GM23338 (cell line): ENCODE data around the gene ABO. TPM values are rescaled to one million over a fixed set of nuclear protein-coding genes. Genes with fewer than 3 reads are reported as not detected.

ENCODE experiments used
- ATAC-seq: fragments of 200-7000 bp; cut with Tn5 transposase; 3 replicates; pipeline ENCODE4 v1.9.1; 2020
- DNase-seq: peaks from one replicate; pipeline ENCODE4 v3.0.0-alpha.2; 2015; ENCODE audit warnings: low spot score
- H2AFZ ChIP-seq: fragments of 200-600 bp; sonication (generic); 2 replicates; pipeline ENCODE4 v1.8.0; 2016; ENCODE audit warnings: antibody characterized with exemption, mild to moderate bottlenecking, moderate library complexity
- H3F3A ChIP-seq: fragments of 200-600 bp; sonication (generic); replicated peaks from 2 replicates; pipeline ENCODE4 v1.8.0; 2017; ENCODE audit warnings: antibody characterized with exemption, mixed run types, low read depth
- H3K27ac ChIP-seq: fragments of 200-600 bp; sonication (generic); 2 replicates; pipeline ENCODE4 v1.6.1; 2016; ENCODE audit warnings: low read depth
- H3K27me3 ChIP-seq: fragments of 200-600 bp; sonication (generic); 2 replicates; pipeline ENCODE4 v1.8.0; 2016; ENCODE audit warnings: mild to moderate bottlenecking, mixed run types, moderate library complexity; ENCODE audit not compliant: insufficient read depth
- H3K36me3 ChIP-seq: fragments of 200-600 bp; sonication (generic); 2 replicates; pipeline ENCODE4 v1.8.0; 2016; ENCODE audit warnings: mild to moderate bottlenecking; ENCODE audit not compliant: insufficient read depth
- H3K4me1 ChIP-seq: fragments of 200-600 bp; sonication (generic); 2 replicates; pipeline ENCODE4 v1.8.0; 2016; ENCODE audit warnings: mild to moderate bottlenecking, moderate library complexity; ENCODE audit not compliant: insufficient read depth
- H3K4me2 ChIP-seq: fragments of 200-600 bp; sonication (generic); 2 replicates; pipeline ENCODE4 v1.7.1; 2017; ENCODE audit warnings: mixed run types
- H3K4me3 ChIP-seq: fragments of 200-600 bp; sonication (generic); 2 replicates; pipeline ENCODE4 v1.6.1; 2016; ENCODE audit warnings: mixed run types
- H3K79me2 ChIP-seq: fragments of 200-600 bp; sonication (generic); replicated peaks from 2 replicates; pipeline ENCODE4 v1.8.0; 2017; ENCODE audit warnings: mild to moderate bottlenecking; ENCODE audit not compliant: insufficient read depth
- H3K9me2 ChIP-seq: fragments of 200-600 bp; sonication (generic); 2 replicates; pipeline ENCODE4 v1.8.0; 2017; ENCODE audit not compliant: insufficient read depth
- H4K20me1 ChIP-seq: fragments of 200-600 bp; sonication (generic); replicated peaks from 2 replicates; pipeline ENCODE4 v1.8.0; 2017; ENCODE audit warnings: mild to moderate bottlenecking; ENCODE audit not compliant: insufficient read depth
- H3K27ac Mint-ChIP-seq: 2 replicates; pipeline ENCODE4 v1.8.0; 2020; ENCODE audit warnings: inconsistent platforms, mild to moderate bottlenecking, moderate library complexity, mixed read lengths
- H3K27me3 Mint-ChIP-seq: 3 replicates; pipeline ENCODE4 v1.8.0; 2022; ENCODE audit warnings: low read depth, mild to moderate bottlenecking, moderate library complexity, mixed read lengths, inconsistent platforms; ENCODE audit not compliant: insufficient read depth, poor library complexity
- H3K36me3 Mint-ChIP-seq: 3 replicates; pipeline ENCODE4 v1.8.0; 2021; ENCODE audit warnings: low read depth, mild to moderate bottlenecking, inconsistent platforms, moderate library complexity, mixed read lengths
- H3K4me1 Mint-ChIP-seq: 3 replicates; pipeline ENCODE4 v1.8.0; 2020; ENCODE audit warnings: mild to moderate bottlenecking, inconsistent platforms, mixed read lengths
- H3K4me3 Mint-ChIP-seq: 3 replicates; pipeline ENCODE4 v1.8.0; 2021; ENCODE audit warnings: moderate library complexity, mild to moderate bottlenecking, inconsistent platforms, mixed read lengths
- H3K9me3 Mint-ChIP-seq: 3 replicates; pipeline ENCODE4 v1.8.0; 2020; ENCODE audit warnings: moderate library complexity, mild to moderate bottlenecking, inconsistent platforms, mixed read lengths
- CREB1 ChIP-seq: fragments of 250-450 bp; sonication (Bioruptor Pico); IDR thresholded peaks from 2 replicates; pipeline ENCODE4 v1.5.0; 2020; ENCODE audit warnings: low read depth, mild to moderate bottlenecking, moderate library complexity
- CTCF ChIP-seq, 2 experiments: fragments of 200-600 bp in 1 of 2; sonication (generic) in 1 of 2; conservative IDR thresholded peaks; 2 replicates each; pipeline versions ENCODE4 v1.5.1 to v1.6.1; 2016 to 2017; ENCODE audit warnings: antibody characterized with exemption in 2 of 2, low read depth in 2 of 2, mild to moderate bottlenecking in 2 of 2, moderate library complexity in 1 of 2
- ETS1 ChIP-seq: IDR thresholded peaks from 2 replicates; pipeline ENCODE4 v1.6.1; 2016; ENCODE audit warnings: antibody characterized with exemption
- EZH2 ChIP-seq: fragments of 200-600 bp; sonication (generic); IDR thresholded peaks from one replicate; pipeline ENCODE4 v1.8.0; 2017; ENCODE audit warnings: antibody characterized with exemption, mild to moderate bottlenecking, low read depth; ENCODE audit not compliant: unreplicated experiment
- EZH2phosphoT487 ChIP-seq: fragments of 200-600 bp; sonication (generic); IDR thresholded peaks from one replicate; pipeline ENCODE4 v1.8.1; 2018; ENCODE audit warnings: antibody characterized with exemption; ENCODE audit not compliant: unreplicated experiment
- JUNB ChIP-seq: IDR thresholded peaks from one replicate; pipeline ENCODE4 v1.6.1; 2016; ENCODE audit warnings: antibody characterized with exemption; ENCODE audit not compliant: unreplicated experiment
- NANOG ChIP-seq: IDR thresholded peaks from 2 replicates; pipeline ENCODE4 v1.6.1; 2016; ENCODE audit warnings: antibody characterized with exemption, borderline replicate concordance
- POLR2AphosphoS5 ChIP-seq: IDR thresholded peaks from 2 replicates; pipeline ENCODE4 v1.6.1; 2016; ENCODE audit warnings: antibody characterized with exemption, low read depth
- REST ChIP-seq: IDR thresholded peaks from one replicate; pipeline ENCODE4 v1.6.1; 2018; ENCODE audit warnings: antibody characterized with exemption; ENCODE audit not compliant: unreplicated experiment
- STAT1 ChIP-seq: IDR thresholded peaks from one replicate; pipeline ENCODE4 v1.6.1; 2016; ENCODE audit warnings: antibody characterized with exemption; ENCODE audit not compliant: unreplicated experiment
- ZNF114 ChIP-seq: fragments of 250-450 bp; sonication (Bioruptor Pico); IDR thresholded peaks from 2 replicates; pipeline ENCODE4 v1.5.0; 2020; ENCODE audit warnings: mild to moderate bottlenecking, moderate library complexity
- ZNF331 ChIP-seq: fragments of 250-450 bp; sonication (Bioruptor Pico); IDR thresholded peaks from 2 replicates; pipeline ENCODE4 v1.5.0; 2020; ENCODE audit warnings: low read depth, mild to moderate bottlenecking, moderate library complexity
- ZNF462 ChIP-seq: fragments of 250-450 bp; sonication (Bioruptor Pico); IDR thresholded peaks from 2 replicates; pipeline ENCODE4 v1.5.0; 2020; ENCODE audit warnings: mild to moderate bottlenecking, moderate library complexity
- polyA plus RNA-seq: library from polyadenylated mRNA; unstranded; fragments of >200 nt; fragmentation: Nextera tagmentation; extraction: Ambion mirVana; gene quantifications from 2 replicates; pipeline ENCODE4 v1.2.1, GENCODE V29; 2016
- total RNA-seq: library from RNA; depleted of rRNA; stranded (reverse); fragments of >200 nt; shearing (Covaris generic); gene quantifications from 2 replicates; pipeline ENCODE4 v1.2.3, GENCODE V29; 2014

The ABO gene
- total and polyA plus RNA-seq, 2 experiments from 2014 or later, result 0.28 to 0.34 TPM

GRCh38 chr9:133315997-133316396 is 41.0 kb upstream of the ABO start:
- Histone ChIP-seq H3K4me1 (no peaks in the 10 kb centered on the region), H3K79me2 (no peaks in the 10 kb centered on the region), H3K4me3 (no peak overlapping the region), H3K27ac (no peak overlapping the region), H3K4me2 (no peak overlapping the region), H3K27me3 (no peaks in the 10 kb centered on the region), H2AFZ (no peak overlapping the region), H3F3A (no peaks in the 10 kb centered on the region), H4K20me1 (no peaks in the 10 kb centered on the region), H3K36me3 (no peaks in the 10 kb centered on the region), H3K9me2 (no peaks in the 10 kb centered on the region)
- H3K27ac Mint-ChIP-seq, result no peak overlapping the region
- no peaks in the 10 kb centered on the region for H3K36me3 Mint-ChIP-seq
- peaks cover 5% of the 10 kb centered on the region; the same call in 1 of the 3 replicates for H3K9me3 Mint-ChIP-seq
- TF ChIP-seq JUNB (no peak), NANOG (no peak), STAT1 (no peak), ZNF331 (CRISPR knock-in tag) (no peak), REST (no peak), ETS1 (no peak), EZH2 (no peak), EZH2phosphoT487 (no peak), CTCF (conservative IDR thresholded peaks at IDR 0.05; ENCODE audit: low read depth in 2 of 2) (no peak), POLR2AphosphoS5 (no peak), ZNF462 (CRISPR knock-in tag) (no peak), CREB1 (CRISPR knock-in tag) (no peak), ZNF114 (CRISPR knock-in tag) (no peak)
- H3K4me3 Mint-ChIP-seq, result no peak overlapping the region
- peaks cover 3% of the 10 kb centered on the region for H3K27me3 Mint-ChIP-seq
- DNase-seq (no peak), ATAC-seq (no peak)
- H3K4me1 Mint-ChIP-seq, result no peaks in the 10 kb centered on the region
